ENCODE results near the gene LSAMP.

The LSAMP gene

GRCh38 chr3:116445311-116445841, at the start of gene LSAMP:
LSAMP (minus strand) TSS chr3:116445487.
- DNase-seq (ENCODE audit: low spot score), result peak; percentile 77

DNA sequence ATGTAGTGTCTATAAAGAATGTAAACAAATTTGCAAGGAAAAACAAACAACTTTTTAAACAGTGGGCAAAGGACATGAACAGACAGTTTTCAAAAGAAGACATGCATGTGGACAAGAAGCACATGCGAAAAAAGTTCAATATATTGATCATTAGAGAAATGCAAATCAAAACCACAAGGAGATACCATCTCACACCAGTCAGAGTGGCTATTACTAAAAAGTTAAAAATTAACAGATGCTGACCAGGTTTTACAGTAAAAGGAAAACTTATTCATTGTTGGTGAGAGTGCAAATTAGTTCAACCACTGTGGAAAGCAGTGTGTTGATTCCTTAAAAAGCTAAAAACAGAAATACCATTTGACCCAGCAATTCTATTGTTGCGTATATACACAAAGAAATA, 47.1 kb upstream of the LSAMP start:
- no peak for DNase-seq (ENCODE audit: low spot score)

DNA sequence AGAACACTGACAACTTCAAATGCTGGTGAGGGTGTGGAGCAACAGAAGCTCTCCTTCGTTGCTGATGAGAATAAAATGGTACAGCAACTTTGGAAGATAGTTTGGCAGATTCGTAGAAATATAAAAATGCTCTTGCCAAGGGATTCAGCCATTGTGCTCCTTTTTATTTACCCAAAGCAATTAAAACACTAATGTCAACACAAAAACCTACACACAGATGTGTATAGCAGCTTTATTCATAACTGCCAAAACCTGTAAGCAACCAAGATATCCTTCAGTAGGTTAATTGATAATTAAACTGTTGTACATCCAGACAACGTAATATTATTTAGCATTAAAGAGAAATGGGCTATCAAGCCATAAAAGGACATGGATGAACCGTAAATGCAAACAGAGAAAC, 37.8 kb upstream of the LSAMP start:
- no peak for DNase-seq (ENCODE audit: low spot score)

DNA sequence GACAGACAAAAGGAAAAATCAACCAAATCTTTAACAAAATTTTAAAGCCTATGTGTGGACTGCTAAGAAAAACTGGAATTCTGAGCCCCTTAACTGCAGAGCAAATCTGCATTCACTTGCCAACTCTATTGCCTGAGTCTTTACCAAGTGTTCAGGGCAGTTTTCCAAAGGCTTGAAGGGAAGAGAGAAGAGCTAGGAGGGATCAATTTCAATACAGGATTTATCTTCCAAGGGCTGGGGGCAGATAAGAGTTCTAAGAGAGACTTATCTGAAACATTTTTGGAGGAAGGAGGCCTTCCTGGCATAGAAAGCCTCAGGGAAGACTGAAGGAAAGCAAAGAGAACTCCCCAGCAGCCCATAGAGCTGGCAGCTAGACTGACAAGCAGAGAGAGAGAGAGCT, 31.4 kb upstream of the LSAMP start:
- DNase-seq (ENCODE audit: low spot score), result no peak

- DNase-seq (ENCODE audit: low spot score), result no peak
Observed at GRCh38 chr3:116474801-116475200, 29.5 kb upstream of the LSAMP start.

- DNase-seq (ENCODE audit: low spot score), result no peak
Observed at GRCh38 chr3:116474032-116474780, 28.9 kb upstream of the LSAMP start.

DNA sequence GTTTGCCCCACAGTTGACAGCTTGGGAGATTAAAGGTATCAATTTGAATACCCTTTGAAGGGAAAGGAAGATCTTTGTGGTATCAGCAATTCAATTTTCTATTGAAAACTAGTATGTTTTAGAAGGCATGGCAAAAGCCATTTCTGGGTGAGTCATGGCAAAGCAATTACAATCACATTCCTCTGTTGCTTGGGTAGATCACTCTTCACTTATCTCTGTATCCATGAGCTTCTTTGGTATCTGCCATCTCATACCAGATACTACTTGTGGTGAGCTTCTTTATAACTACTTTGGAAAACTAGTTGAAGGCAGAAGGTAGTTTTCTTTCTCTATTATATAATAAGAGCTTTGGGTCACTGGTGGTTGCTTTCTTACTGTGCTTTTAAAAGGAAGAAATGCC, 28.3 kb upstream of the LSAMP start:
- DNase-seq (ENCODE audit: low spot score), result no peak

- no peak for DNase-seq (ENCODE audit: low spot score)
Observed at GRCh38 chr3:116470605-116471197, 25.4 kb upstream of the LSAMP start.

DNA sequence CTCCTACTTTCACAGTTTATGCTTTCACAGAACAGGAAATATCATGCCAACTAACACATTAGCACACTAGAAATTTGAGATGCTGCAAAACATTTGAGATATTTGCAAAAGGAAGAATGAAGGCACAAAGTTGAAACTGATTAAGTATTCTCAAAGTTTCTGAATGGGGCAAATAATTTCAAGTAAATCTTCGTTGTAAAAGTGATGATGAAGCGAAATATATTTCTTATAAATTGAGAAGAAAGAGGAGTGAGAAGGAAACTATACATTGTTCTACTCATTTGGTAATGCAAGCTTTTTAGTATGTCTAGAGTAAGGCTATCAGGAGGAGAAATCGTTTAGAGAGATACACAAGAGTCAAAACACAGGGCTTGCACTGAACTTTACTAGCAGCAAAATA, 24.3 kb upstream of the LSAMP start:
- no peak for DNase-seq (ENCODE audit: low spot score)

- DNase-seq (ENCODE audit: low spot score), result no peak
Observed at GRCh38 chr3:116464276-116464798, 19.1 kb upstream of the LSAMP start.

DNA sequence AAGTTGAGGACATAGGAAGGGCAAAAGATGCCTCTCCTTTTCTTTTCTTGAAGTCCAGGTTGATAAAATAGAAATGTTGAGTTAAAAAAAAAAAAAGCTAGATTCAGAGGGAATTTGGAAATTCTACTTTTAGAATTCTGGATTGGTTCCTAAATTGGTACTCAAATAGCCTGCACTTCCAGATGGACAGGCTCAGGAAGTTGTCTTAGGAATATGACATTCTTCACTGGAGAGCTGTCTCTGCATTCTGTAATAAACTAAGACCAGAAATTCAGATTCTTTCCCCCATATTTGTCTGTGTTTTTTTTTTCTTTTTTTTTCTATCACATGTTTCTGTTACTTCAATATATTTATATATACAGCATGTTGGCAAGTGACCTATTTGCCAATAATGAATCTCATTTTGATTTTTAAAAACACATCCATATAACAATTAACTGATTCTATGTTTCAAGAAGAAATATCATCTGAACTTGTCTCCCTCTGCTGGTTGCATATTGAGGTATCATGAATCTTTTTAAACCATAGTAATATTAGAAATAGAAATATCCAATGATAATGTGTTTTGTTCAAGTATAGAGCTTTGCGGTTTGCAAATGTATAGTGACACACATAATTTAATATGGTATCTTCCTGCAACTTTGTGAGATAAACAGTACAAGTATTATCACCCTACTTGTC, 8.5 kb upstream of the LSAMP start:
- peak; percentile 72 for DNase-seq (ENCODE audit: low spot score)

DNA sequence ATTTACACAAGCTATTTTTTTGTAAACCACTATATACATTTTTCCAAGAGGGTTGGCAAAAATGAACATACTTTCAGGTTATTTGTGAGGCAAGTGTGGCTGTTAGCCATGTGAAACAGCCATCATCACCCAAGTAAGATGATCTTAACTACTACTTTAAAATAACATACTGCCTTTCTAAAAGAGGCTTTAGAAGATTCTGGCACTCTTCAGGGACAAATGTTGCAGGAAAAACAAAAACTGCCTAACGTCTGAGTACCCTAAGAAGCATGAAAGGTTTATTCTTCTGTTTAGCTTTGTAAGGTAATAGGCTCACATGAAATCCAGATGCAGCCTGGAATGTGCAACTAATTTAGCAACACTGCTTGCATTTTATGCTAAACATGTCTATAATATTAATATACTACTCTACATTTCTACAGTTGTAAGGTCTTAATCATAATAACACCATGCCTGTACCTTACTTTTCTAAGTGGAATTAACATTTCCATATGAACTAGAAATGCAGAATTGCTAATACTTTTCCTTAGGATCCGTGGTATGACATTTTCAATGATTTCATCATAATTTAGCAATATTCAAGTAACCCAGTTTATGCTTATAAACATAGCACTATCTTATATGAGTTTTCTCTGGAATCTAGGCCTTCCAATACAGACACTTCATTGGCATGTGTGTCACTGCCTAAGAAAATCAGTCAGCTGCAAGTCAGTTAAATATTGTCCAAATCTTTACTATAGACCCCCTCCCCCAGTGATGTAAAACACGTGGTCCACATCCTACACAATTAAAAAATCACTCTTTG, 4.5 kb upstream of the LSAMP start:
- DNase-seq (ENCODE audit: low spot score), result no peak

DNA sequence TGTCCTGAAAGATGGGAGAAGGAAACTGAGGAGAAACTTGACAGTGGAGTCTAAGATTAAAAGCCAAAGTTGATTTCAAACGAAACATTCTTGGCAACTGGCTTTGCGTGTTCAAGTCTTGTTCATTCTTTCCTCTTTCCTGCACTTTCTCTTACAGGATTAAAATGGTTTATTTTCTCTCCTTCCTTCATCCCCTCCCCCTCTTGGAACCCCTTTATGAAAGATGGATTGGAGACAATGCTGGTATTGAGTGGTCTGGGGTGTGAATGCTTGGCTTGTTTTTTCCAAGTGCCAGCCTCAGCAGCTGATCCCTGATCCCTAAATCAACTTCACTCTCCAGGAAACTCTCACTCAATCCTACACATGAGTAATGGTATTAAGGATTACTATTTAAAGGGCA, 703 bp upstream of the LSAMP start:
- peak; percentile 91 for DNase-seq (ENCODE audit: low spot score)

GRCh38 chr3:116444819-116445310, 422 bp downstream of the LSAMP start:
- peak; percentile 45 for DNase-seq (ENCODE audit: low spot score)

DNA sequence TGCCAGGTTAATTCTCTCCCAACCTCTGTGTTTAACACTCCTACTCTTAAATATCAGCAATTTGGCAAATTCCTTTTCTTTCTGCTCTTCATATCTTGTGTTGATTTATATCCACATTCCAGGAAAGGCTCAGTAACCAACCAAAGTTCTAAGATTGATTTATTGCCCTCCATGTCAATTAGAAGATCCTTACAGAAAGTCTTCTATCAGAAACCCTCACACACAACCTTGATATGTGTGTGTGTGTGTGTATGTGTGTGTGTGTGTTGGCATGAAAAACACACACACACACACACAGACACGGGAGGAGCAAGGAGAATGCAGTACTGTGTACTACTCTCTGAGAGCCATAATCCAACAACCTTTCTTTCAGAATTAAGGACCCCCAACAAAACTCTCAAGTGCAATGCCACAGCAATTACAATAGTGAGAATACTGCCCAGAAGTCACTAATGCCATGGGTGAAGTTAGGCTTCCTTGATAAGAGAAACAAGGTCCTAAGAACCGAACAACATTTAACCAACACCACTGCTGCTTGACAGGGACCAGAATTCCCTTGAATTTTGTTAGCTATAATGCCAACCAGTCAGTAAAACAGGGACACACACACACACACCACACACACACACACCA, 1.1 kb downstream of the LSAMP start:
- DNase-seq (ENCODE audit: low spot score), result peak; percentile 57

DNA sequence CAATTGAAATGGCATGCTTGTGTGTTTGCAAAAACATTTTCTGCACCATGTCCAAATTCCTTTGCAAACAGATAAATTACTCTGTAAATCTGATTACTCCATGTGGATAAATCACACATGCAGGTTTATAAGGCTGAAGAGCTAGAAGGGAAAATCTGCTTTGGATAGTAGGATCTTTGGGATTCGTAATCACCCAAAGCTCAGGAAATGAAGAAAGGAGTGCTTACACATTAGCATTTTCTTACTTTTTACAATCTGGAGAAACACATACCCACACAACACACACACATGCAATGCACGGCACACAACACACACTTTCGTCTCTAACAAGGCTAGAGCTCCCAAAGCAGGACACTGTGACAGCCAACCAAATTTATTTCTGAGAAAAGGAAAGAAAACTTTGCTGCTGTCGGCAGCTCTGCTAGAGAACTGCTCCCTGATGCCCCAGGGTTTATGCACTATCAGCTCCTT, 2.1 kb downstream of the LSAMP start:
- peak; percentile 69 for DNase-seq (ENCODE audit: low spot score)

DNA sequence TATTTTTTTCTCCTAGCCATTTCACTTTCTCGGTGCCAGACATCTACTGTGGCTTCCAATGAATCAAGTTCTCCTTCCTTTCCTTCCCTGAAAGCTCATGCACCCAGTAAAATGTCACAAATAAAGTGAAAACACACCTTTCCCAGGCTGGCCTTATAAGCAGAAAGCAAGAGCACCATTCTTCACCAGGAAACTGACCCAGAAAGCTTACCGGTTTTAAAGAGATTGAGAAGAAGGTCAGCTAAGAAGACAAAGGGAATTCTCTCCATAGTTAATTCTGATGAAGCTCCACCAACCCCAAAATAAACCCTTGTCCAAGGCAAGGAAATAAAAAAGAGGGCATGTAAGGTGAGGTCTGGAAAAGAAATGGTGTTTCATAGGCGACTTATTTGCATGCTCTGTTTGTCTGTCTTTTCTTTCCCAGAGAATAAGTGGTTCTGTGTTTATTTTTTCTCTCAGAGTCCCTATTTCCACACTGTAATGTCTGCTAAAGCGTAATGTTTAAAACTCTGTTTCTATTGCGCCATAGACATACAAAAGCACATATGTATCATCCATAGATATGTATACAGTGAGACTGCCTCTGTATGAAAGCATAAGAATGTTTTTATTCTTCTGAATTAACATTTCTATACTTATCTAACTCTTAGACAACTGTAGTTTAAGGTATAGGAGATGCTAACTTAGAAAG, 2.8 kb downstream of the LSAMP start:
- peak; percentile 59 for DNase-seq (ENCODE audit: low spot score)

- peak; percentile 78 for DNase-seq (ENCODE audit: low spot score)
Observed at GRCh38 chr3:116441652-116442051, 3.6 kb downstream of the LSAMP start.

DNA sequence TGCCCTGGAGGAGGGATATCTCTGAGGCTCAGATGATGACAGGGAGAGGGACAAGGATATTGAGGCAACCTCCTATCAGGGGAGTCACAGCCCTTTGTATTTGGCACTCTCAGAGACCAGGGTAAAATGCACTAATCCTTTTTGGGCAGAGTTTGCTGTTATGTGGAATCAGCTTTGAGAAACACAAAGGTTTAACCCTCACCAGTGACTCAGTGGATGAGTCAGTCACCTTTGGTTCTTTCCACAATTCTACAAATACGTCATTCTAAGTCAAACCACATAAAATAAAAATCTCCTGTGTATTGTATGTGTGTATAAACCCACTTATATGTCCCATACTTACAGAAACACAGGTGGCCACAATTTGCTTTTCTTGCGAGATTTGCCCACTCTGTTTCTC, 5.1 kb downstream of the LSAMP start:
- DNase-seq (ENCODE audit: low spot score), result no peak

DNA sequence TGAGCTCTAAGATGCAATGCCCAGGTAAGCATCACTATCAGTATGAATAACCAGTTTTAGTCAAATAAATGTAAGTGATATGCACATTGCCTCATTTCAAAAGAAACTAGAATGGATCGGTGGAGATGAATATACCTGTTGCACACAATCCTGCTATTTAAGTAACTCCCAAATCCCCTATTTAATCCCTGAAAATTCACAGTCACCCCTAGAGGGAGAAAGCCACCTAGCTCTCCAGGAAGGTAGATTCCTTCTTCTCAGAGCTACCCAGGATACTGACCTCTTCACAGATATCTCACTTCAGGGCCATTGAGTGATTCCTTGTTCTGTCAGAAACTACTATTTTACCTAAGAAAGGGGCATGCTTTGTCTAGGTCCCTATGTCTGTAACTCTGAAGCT, 11.7 kb downstream of the LSAMP start:
- DNase-seq (ENCODE audit: low spot score), result no peak

GRCh38 chr3:116432795-116433194, 12.5 kb downstream of the LSAMP start:
- DNase-seq (ENCODE audit: low spot score), result no peak
